OCI-LY7 (cell line): ENCODE results near the gene CDRT4. TPM values are rescaled to one million over a fixed set of nuclear protein-coding genes. Genes with fewer than 3 reads are reported as not detected.

Experiments used
- BruUV-seq: library from RNA; stranded (reverse); fragments of 400-500 nt; replicated peaks from 2 replicates; lab custom pipeline; 2021; lab: Mats Ljungman, UMichigan
- CTCF ChIA-PET: fragments of 300-600 bp; sonication (Branson Sonifier 250); formaldehyde crosslinking; loops from one replicate; lab custom pipeline; 2022; ENCODE audit warnings: antibody characterized with exemption; ENCODE audit not compliant: unreplicated experiment; lab: Charles Lee
- POLR2A ChIA-PET: fragments of 300-600 bp; sonication (Branson Sonifier 250); formaldehyde crosslinking; loops from one replicate; lab custom pipeline; 2022; ENCODE audit warnings: antibody characterized with exemption; lab: Charles Lee
- DNase-seq: peaks from one replicate; pipeline ENCODE4 v3.0.0-alpha.2; 2015; ENCODE audit warnings: low spot score
- H2AFZ ChIP-seq: fragments of 200-600 bp; sonication (generic), shearing (Covaris generic); 2 replicates; pipeline ENCODE4 v1.6.1; 2014; ENCODE audit warnings: mild to moderate bottlenecking, antibody characterized with exemption, low read length, moderate library complexity
- H3K27ac ChIP-seq: fragments of 200-600 bp; sonication (generic); 2 replicates; pipeline ENCODE4 v1.5.1; 2014; ENCODE audit warnings: mixed run types, low read depth, mild to moderate bottlenecking, moderate library complexity, low read length, inconsistent platforms; ENCODE audit not compliant: poor library complexity, severe bottlenecking
- H3K36me3 ChIP-seq: fragments of 200-600 bp; sonication (generic); 2 replicates; pipeline ENCODE4 v1.6.1; 2014; ENCODE audit warnings: mild to moderate bottlenecking, antibody characterized with exemption, low read length, moderate library complexity, mixed read lengths; ENCODE audit not compliant: insufficient read depth
- H3K4me1 ChIP-seq: fragments of 200-600 bp; sonication (generic); 2 replicates; pipeline ENCODE4 v1.5.1; 2014; ENCODE audit warnings: mild to moderate bottlenecking, low read length; ENCODE audit not compliant: insufficient read depth, poor library complexity, severe bottlenecking
- H3K4me2 ChIP-seq: fragments of 200-600 bp; sonication (generic); 2 replicates; pipeline ENCODE4 v1.6.1; 2014; ENCODE audit warnings: mild to moderate bottlenecking, low read length
- H3K4me3 ChIP-seq: fragments of 200-600 bp; sonication (generic); 2 replicates; pipeline ENCODE4 v1.5.1; 2014; ENCODE audit warnings: mild to moderate bottlenecking, low read depth, low read length; ENCODE audit not compliant: poor library complexity, severe bottlenecking
- H3K79me2 ChIP-seq: fragments of 200-600 bp; sonication (generic); 2 replicates; pipeline ENCODE4 v1.6.1; 2016; ENCODE audit warnings: low read depth, mild to moderate bottlenecking, low read length, moderate library complexity, mixed read lengths; ENCODE audit not compliant: insufficient read depth
- H3K9me2 ChIP-seq: fragments of 200-600 bp; sonication (generic); 2 replicates; pipeline ENCODE4 v1.6.1; 2016; ENCODE audit warnings: mild to moderate bottlenecking, low read length, mixed read lengths; ENCODE audit not compliant: insufficient read depth
- H3K9me3 ChIP-seq: fragments of 200-600 bp; sonication (generic); 2 replicates; pipeline ENCODE4 v1.6.1; 2014; ENCODE audit warnings: mild to moderate bottlenecking, mixed run types, low read length, mixed read lengths
- H4K20me1 ChIP-seq: fragments of 200-600 bp; sonication (generic); 2 replicates; pipeline ENCODE4 v1.6.1; 2014; ENCODE audit warnings: mild to moderate bottlenecking, antibody characterized with exemption, low read length, moderate library complexity, mixed read lengths; ENCODE audit not compliant: insufficient read depth
- CTCF ChIP-seq: fragments of 200-600 bp; sonication (generic); conservative IDR thresholded peaks from 2 replicates; pipeline ENCODE4 v1.5.1; 2014; ENCODE audit warnings: mild to moderate bottlenecking, antibody characterized with exemption, low read length, moderate library complexity, mixed read lengths
- EZH2phosphoT487 ChIP-seq: fragments of 200-600 bp; sonication (generic); IDR thresholded peaks from 2 replicates; pipeline ENCODE4 v1.6.1; 2018; ENCODE audit warnings: low read depth, borderline replicate concordance, mild to moderate bottlenecking, mixed run types, antibody characterized with exemption, low read length, moderate library complexity, mixed read lengths
- intact Hi-C: fragments of 100-400 bp; cut with micrococcal nuclease; formaldehyde crosslinking; loops from one replicate; pipeline ENCODE4 v1.10.0; 2022; ENCODE audit not compliant: unreplicated experiment
- total RNA-seq, 2 experiments: library from RNA; depleted of rRNA in 1 of 2; stranded (reverse); fragments of >200 nt in 1 of 2; shearing (Covaris generic) in 1 of 2; gene quantifications; 2 replicates each; pipeline ENCODE4 v1.2.3, GENCODE V29; 2014 to 2022

The CDRT4 gene
- total RNA-seq, 2 experiments from 2014 or later = 1.7 to 6.2 TPM

- H3K9me3 ChIP-seq = no peaks in the 10 kb centered on the region
- no peaks in the 10 kb centered on the region for H3K4me1 ChIP-seq
- H4K20me1 ChIP-seq = no peaks in the 10 kb centered on the region
- no peaks in the 10 kb centered on the region for H3K36me3 ChIP-seq
- POLR2A ChIA-PET = no interaction called here
- H3K4me3 ChIP-seq = no peak overlapping the region
- intact Hi-C loops = no loop called here
- H3K27ac ChIP-seq = no peak overlapping the region
- no peaks in the 10 kb centered on the region for H3K9me2 ChIP-seq
- CTCF ChIA-PET = no interaction called here
- DNase-seq = no peak
- TF ChIP-seq EZH2phosphoT487 = no peak
- no peak for TF ChIP-seq CTCF
- H2AFZ ChIP-seq = no peak overlapping the region
- H3K79me2 ChIP-seq = no peaks in the 10 kb centered on the region
- no TSS peak for BruUV-seq
- no peak overlapping the region for H3K4me2 ChIP-seq
These were observed 72.3 kb downstream of the CDRT4 start for GRCh38 chr17:15395091-15395490.

GRCh38 chr17:15393414-15393813, 74.0 kb downstream of the CDRT4 start:
- BruUV-seq = no TSS peak
- TF ChIP-seq EZH2phosphoT487 = no peak
- TF ChIP-seq CTCF = no peak
- ChIA-PET CTCF (no interaction called here), POLR2A (no interaction called here)
- no peak overlapping the region for H3K27ac ChIP-seq
- no peaks in the 10 kb centered on the region for H4K20me1 ChIP-seq
- H3K4me1 ChIP-seq = no peaks in the 10 kb centered on the region
- no peak overlapping the region for H3K4me3 ChIP-seq
- H3K9me3 ChIP-seq = no peaks in the 10 kb centered on the region
- H3K9me2 ChIP-seq = no peaks in the 10 kb centered on the region
- DNase-seq = no peak
- intact Hi-C loops = no loop called here
- H3K4me2 ChIP-seq = no peak overlapping the region
- no peak overlapping the region for H2AFZ ChIP-seq
- H3K36me3 ChIP-seq = no peaks in the 10 kb centered on the region
- no peaks in the 10 kb centered on the region for H3K79me2 ChIP-seq

DNA sequence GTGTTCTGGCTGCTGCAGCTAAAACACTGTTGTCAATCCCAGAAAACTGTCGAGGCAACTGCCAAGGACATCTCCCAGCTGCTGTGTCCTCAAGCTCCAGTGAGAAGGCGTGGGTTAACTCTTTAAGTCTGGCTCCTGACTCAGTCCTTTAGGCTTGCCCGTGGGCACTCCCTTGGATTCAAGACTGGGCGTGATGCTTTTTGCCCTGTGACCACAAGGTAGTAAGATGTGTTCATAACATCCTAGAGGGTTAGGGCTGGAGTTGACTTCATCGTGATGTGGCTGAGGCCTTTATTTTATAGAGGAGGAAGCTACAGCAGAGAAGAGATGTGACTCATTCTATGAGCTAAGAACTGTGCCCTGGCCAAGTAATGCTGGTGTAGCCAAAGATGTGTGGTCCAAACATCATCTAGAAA, 75.1 kb downstream of the CDRT4 start:
- H3K4me1 ChIP-seq = no peaks in the 10 kb centered on the region
- H3K9me3 ChIP-seq = no peaks in the 10 kb centered on the region
- H3K4me3 ChIP-seq = no peak overlapping the region
- no peaks in the 10 kb centered on the region for H3K79me2 ChIP-seq
- no peaks in the 10 kb centered on the region for H3K9me2 ChIP-seq
- no peak for TF ChIP-seq EZH2phosphoT487
- TF ChIP-seq CTCF = no peak
- H2AFZ ChIP-seq = no peak overlapping the region
- BruUV-seq = no TSS peak
- intact Hi-C loops = no loop called here
- no peak overlapping the region for H3K27ac ChIP-seq
- no peak overlapping the region for H3K4me2 ChIP-seq
- no peaks in the 10 kb centered on the region for H4K20me1 ChIP-seq
- H3K36me3 ChIP-seq = no peaks in the 10 kb centered on the region
- no peak for DNase-seq
- ChIA-PET POLR2A (no interaction called here), CTCF (no interaction called here)
